GM21737 (cell line): ENCODE data around the gene POTEH.
"Not testable (repeated sequence)": the region's sequence is repeated elsewhere in the genome, so short reads cannot be mapped to it uniquely, and the experiment has no call there.

Experiments used
- ATAC-seq: cut with Tn5 transposase; IDR thresholded peaks from one replicate; pipeline ENCODE4 v1.9.1; 2021; ENCODE audit warnings: mild to moderate bottlenecking, moderate library complexity; ENCODE audit not compliant: unreplicated experiment

The POTEH gene

DNA sequence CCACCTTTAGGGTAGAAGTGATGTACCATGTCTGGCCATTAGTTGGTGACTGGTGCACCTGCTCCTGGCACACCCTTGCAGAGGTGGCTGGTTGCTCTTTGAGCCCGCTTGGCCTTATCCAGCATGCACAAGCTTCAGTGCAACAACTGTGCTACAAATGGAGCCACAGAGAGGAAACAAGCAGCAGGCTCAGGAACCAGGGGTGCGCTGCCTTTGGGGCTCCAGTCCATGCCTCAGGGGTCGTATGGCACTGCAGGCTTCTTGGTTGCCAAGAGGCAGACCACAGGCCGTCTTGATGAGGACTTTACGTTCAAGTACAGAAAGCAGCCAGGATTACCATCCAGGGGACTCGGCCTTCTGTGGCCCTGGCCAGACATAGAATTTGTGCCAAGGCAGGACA, 44.6 kb downstream of the POTEH start:
- not testable (repeated sequence) for ATAC-seq

- ATAC-seq = not testable (repeated sequence)
These were observed 48.5 kb downstream of the POTEH start for GRCh38 chr22:15738157-15738908.

DNA sequence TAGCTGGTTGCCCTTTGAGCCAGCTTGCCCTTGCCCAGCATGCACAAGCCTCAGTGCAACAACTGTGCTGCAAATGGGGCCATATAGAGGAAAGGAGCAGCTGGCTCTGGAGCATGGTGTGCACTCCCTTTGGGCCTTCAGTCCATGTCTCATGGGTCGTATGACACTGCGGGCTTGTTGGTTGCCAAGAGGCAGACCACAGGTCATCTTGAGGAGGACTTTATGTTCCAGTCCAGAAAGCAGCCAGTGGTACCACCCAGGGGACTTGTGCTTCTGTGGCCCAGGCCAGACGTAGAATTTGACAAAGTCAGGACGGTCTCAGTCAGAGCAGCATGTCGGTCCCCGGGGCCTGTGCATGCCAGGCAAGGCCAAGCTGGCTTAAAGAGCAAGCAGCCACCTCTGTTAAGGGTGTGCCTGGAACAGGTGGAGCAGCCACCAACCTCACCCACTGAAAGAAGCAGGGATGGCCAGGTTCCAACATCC, 49.1 kb downstream of the POTEH start:
- ATAC-seq = not testable (repeated sequence)

DNA sequence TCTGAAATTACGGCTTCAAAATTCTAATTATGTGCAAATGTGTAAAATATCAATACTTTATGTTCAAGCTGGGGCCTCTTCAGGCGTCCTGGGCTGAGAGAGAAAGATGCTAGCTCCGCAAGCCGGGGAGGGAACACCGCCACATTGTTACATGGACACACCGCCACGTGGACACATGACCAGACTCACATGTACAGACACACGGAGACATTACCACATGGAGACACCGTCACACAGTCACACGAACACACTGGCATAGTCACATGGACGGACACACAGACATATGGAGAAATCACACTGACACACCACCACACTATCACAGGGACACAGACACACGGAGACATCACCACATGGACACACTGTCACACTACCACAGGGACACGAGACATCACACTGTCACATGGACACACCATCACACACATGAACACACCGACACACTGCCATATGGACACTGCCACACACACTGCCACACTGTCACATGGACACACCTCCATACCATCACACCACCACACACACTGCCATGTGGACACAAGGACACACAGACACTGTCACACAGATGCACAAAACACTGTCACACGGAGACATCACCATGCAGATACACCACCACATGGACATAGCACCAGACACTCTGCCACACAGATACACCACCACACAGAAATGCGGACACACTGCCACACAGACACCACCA, 58.0 kb downstream of the POTEH start:
- ATAC-seq = not testable (repeated sequence)

DNA sequence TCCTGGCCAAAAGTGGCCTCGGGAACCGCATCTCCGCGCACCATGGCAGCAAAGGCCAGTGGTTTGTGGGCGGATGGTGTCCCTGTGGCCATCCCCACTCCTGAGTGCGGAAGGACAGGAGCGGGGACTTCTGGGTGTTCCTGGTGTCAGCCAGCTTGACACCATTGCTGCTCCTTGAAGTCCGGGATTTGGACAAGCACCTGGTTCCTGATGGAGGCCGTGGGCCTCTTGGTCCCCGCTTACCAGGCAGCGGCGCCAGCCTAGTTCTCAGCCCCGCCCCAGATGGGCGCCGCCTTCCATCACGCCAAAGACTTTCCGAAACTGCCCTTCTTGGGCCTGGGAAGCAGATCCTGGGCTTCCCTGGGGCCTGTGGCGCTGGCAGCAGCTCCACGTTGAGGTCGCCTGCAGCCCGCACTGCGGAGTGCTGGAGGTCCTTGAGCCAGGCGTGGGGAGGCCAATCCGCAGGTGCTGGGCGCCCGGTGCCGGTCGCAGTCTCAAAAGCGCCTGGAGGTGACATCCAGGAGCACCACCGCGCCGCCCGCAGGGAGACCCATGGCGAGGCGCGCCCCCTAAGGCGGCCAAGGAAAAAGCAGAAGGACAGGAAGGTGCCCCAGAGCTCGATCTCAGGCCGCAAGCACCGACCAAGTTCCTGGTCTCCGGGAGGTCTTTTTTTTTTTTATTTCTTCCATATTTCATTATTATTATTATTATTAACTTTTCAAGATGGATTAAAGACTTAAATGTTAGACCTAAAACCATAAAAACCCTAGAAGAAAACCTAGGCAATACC, 59.5 kb downstream of the POTEH start:
- ATAC-seq = not testable (repeated sequence)

GRCh38 chr22:15759443-15760097, 69.7 kb downstream of the POTEH start:
- not testable (repeated sequence) for ATAC-seq

- ATAC-seq = not testable (repeated sequence)
These were observed 70.7 kb downstream of the POTEH start for GRCh38 chr22:15760388-15761150.

- ATAC-seq = not testable (repeated sequence)
These were observed 71.4 kb downstream of the POTEH start for GRCh38 chr22:15761151-15761777.

DNA sequence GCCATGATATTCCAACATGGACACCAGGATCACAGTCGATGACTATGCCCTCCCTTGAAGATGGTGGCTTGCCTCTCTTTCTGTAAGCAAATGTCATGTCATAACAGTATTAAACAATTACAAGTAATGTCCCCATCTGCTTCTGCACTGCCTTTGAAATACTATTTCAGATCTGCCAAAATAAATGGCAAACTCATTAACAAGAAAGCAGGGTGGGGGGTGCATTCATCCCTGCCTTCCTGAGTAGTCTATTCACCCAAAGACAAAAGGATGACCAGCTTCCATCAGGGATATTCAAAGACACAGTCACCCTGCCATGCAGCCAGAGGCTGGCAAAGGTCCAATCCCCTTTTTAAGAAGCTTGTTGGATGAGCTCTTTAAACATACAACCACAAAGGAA, 73.7 kb downstream of the POTEH start:
- ATAC-seq = not testable (repeated sequence)
